Occipital lobe (tissue), 2 donors: ENCODE measurements around the gene RSBN1. TPM values are rescaled to one million over a fixed set of nuclear protein-coding genes. Genes with fewer than 3 reads are reported as not detected.
A peak's percentile ranks its signal among the peaks of the same experiment; 100 is the strongest.
"Not testable (repeated sequence)": the region's sequence is repeated elsewhere in the genome, so short reads cannot be mapped to it uniquely, and the experiment has no call there.

Experiments
- DNase-seq: peaks from one replicate; lab custom pipeline; 2025; lab: John Stamatoyannopoulos, UW
- total RNA-seq: library from RNA; depleted of rRNA; stranded (reverse); fragments of >200 nt; gene quantifications from one replicate; pipeline ENCODE4 v1.2.3, GENCODE V29; 2014

RSBN1 gene
- 65.4 TPM for total RNA-seq

DNA sequence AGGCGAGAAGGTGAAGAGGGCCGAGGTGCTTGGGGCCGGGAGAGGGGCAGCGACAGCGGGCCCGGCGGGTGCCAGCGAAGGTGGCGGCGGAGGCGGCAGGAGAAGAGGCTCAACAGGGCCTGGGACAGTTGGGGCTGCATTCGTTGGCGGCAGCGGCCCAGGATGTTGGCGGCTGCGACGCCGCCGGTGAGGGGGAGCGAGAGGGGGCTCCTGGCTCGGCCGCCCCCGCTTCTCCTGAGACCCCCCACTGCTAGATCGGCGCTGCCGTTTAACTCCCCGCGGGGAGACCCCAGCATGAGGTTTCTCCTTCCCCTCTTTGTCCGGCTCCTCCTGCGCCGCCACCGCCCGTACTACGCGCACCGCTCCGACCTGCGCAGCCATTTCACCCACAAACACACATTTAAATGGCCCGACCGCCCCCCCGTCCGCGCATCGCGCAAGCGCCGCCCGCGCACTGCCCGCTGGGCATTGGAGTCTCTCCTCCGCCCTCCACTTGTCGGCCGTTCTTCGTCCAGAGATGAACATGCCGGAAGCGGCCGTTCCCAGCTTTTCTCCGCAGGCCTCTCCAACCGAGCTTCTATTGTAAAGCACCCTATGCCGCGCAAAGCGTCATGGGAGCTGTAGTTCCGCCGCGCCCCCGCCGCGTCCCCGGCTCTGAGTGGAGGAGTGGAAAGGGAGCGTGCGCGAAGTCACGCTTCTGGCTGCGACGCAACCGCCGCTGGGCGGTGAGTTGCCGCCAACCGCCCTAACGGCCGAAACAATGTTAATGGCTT is at the start of gene RSBN1:
Gene RSBN1, minus strand, starts transcription at position 589 of the 773 bp plus-strand sequence. Its CDS starts 64 bp downstream, at position 525.
- peak; percentile 99 for DNase-seq

DNA sequence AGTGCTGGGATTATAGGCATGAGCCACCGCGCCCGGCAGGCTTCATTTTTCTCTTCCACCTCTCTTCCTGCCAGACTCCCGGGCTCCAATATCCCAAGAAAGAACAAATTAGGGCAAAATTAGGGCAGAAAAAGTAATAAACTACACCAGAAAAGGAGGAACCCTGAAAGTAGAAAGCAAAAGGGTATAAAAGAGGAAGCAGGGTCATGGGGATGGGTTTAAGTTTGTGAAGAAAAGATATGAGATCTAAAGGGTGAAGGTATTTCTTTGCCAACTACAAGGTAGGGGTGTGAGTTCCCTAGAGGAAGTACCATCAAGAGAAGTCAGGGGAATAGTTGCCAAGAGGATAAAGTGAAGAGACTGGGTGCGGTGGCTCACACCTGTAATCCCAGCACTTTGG is 49.4 kb upstream of the RSBN1 start:
- no peak for DNase-seq

DNA sequence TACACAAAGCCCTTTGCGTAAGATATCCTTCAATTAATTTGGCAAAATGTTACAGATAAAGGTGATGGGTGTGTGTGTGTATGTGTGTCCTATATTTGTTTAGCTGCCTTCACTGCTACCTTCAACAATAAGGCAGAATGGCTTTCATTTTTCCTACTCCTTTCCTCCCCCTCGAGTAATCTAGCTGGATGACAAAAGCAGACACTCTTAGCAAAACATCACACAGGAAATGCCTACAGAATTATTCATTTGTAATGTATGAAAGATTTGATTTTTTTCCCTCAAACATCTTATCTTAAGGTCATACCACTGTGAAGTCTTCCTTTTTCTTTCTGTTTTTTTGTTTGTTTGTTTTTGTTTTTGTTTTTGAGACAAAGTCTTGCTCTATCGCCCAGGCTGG is 48.6 kb upstream of the RSBN1 start:
- DNase-seq = no peak

DNA sequence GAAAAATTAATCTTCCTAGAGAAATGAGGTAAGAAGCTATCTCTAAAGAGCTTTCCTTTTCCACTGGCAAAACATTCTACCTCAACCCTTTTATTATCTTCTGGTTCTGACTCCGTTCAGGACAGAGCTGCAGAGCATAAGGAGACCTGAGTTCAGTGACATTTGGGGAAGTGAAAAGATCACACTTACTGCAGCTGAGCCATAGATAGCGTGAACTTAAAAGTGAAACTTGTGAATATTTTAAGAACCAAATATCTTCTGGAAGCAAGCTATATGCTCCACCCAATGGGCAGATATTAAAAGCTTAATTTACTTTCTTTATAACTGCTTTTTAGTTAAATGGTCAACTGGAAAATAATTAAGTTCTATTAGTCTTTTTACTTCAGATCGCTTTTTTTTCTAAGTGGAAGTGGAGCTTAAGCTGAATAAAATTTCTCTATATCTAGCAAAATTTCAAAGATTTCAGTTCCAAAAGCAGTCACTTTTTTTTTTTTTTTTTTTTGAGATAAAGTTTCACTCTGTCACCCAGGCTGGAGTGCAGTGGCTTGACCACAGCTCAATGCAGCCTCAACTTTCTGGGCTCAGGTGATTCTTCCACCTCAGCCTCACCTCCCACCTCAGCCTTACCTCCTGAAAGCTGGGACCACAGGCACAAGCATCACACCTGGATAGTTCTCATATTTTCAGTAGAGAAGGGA is 47.4 kb upstream of the RSBN1 start:
- no peak for DNase-seq

DNA sequence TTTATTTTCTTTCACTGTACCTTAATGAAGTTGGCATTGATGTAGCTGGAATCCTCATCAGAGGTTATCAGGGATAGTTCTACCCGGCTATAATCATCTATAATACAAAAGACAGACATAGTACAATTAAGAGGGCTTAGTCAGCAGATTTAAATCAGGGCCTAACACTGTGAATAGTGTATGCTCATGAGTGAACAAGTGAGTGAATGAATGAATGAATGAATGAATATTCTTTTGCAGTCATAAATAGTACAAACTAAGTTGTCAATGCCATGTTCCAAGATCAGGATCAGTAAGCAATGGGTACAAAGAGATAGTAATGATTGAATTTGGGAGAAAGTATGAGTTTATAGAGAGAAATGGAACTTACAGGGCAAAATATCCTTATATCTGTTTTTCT is 46.7 kb upstream of the RSBN1 start:
- no peak for DNase-seq

DNA sequence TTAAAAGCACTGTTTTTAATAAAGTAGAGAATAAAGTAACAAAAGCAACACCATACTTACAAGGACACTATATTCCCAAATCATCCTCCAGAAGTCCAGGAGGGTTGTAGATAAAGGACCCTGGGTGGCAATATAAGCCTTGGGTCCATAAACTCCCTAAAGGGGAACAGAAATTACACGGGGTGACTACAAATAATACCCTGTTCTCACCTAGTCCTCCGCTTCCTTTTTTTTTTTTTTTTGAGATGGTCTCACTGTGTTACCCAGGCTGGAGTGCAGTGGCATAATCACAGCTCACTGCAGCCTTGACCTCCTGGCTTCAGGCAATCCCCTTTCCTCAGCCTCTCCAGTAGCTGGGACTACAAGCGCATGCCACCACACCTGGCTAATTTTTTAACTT is 46.1 kb upstream of the RSBN1 start:
- DNase-seq = no peak

DNA sequence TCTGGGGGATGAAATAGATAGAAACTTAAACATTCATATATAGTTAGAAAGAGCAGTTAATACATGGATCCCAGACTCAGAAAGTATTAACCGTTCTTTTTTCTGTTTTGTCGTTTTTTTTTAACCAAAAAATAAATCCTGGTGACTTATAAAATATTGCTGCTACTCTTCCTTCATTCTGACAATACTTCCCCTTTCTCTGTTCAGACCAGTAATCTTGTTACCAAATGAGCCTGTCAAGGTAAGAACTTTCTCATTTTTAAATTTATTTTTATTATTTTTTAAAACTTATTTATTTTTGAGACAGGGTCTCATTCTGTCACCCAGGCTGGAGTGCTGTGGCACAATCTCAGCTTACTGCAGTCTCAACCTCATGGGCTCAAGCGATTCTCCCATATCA is 45.5 kb upstream of the RSBN1 start:
- DNase-seq = no peak

DNA sequence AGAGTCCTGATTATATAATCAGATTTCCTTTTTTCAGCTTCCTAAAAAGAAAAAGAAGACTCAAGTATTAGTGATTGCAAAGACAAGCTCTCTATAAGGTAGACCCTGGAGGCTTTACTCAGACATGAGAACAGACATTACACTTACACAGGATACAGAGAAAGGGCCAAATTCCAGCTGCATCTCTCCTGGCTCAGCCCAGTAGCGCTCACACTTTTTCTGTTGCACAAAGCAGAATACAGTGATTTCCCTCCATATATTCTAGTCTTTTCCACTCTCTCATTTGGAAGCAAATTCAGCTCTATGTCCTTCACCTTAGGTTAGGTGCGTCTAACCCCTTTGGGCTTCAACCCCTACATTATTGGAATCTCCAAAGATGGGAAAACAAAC is 44.1 kb upstream of the RSBN1 start:
- no peak for DNase-seq

DNA sequence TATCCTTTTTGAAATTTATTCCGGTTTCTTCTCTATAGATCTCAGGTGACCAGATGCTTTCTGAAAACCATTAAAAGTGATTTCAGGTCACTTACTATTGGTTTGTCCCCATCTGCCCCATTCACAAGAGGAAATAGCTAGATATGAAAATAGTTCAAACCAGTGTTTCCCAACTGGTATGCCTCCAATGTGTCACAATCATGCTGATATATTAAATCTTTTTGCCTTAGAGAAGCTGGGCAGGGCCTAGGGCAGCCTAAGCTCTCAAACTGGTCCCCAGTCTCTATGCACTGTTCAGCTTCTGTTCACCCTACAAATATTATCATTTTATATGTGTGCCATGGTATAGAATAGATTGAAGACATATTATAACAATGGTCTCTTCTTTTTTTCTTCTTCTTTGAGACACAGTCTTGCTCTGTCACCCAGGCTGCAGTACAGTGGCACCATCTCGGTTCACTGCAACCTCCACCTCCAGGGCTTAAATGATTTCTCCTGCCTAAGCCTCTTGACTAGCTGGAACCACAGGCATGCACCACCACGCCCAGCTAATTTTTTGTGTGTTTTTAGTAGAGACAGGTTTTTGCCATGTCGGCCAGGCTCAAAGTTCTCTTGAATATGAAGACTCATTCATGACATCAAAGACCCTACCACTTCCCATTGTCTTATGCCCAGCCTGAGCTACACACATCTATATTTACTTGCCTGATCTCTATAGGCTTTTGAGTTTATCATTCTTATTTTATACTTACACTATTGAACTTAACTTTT is 43.5 kb upstream of the RSBN1 start:
- no peak for DNase-seq

DNA sequence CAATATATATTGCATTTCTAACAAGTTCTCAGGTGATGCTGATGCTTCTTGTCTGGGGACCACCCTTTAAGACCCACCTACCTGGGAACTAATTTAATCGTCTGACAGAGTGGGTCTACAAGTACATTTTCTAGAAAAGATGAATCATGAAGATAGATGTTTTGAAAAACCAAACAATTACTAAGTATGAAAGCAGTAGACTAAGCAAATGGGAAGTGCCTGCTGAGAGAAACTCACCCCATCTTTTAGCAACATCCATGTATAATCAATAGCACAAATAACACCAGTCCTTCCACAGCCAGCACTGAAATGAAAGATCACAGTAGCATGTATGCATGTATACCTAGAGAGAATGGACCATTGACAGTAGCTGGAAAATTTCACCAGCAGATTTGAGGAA is 42.0 kb upstream of the RSBN1 start:
- no peak for DNase-seq

DNA sequence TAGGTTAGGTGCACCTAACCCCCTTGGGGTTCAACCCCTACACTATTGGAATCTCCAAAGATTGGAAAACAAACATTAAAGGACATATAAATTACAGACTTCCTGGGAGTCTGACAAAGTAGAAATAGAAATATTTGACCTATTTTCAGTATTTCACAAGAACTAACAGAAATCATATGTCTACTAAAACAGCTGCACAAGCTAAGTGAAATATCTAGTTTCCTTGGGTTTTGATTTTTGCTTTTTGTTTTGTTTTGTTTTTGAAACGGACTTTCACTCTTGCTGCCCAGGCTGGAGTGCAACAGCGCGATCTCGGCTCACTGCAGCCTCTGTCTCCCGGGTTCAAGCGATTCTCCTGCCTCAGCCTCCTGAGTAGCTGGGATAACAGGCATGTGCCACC is 40.4 kb upstream of the RSBN1 start:
- DNase-seq = not testable (repeated sequence)

DNA sequence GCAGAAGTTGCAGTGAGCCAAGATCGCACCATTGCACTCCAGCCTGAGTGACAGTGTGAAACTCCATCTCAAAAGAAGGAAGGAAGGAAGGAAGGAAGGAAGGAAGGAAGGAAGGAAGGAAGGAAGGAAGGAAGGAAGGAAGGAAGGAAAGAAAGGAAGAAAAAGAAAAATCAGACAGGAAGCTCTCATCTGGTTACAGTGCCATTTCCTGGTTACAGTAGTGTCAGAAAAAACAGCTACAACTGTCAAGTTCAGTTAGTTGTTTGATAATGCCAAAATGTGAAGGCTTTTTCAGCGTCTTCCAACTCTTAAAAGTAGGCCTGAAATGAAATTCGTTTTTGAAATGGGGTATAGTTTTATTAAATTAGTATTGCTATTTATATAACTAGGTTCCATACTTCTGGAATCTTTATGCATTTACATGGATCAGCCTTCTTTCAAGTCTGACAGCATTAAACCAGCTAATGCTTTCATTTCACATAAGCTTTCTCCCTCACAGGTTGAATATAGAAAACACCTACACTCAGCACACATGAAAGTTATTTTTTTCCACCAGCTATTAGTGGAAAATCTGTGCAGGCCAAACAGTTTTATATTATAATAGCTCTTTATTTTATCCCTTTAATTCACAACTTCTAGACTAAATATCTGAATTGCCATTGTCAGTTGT is 38.0 kb upstream of the RSBN1 start:
- DNase-seq = no peak

DNA sequence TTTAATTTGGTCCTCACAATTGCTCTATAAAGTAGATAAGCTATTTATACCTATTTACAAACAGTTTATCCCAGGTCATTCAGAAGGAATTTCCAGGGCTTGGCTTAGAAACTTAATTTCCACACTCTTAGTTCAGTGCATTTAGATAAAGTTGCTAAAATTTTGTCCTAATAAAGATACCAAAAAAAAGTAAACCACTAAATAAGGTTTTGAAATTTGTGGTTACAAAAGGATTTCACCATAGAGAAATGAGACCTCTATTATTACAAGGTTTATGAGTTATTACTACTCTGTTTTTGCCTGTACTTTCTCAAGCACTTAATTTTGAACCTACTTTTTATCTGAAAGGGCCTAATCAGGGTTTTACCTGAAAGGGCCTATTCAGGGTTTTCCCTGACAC is 36.8 kb upstream of the RSBN1 start:
- no peak for DNase-seq

DNA sequence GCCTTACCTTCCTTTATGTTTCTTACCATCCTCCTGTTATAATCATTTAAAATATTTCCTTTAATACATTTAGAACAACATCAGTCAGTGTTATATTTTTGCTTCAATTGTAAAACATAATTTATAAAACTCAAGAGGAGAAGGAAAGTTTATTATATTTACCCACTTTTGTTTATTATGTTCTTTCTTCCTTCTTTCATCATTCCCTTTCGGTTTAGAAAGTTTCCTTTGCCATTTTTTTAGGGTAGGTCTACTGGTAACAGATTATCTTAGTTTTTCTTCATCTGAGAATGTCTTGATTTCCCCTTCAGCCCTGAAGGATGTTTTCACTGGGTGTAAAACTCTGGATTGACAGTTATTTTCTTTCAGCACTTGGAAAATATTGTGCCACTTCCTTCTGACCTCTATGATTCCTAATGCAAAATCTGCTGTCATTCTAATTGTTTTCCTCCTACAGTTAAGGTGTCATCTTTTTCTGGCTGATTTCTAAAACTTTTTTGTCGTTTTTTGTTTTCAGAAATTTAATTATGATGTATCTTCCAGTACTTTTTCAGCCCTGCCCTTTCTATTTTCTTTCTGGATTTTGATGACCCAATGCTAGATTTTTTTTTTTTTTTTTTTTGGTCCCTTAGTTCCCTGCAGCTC is 34.2 kb upstream of the RSBN1 start:
- no peak for DNase-seq

DNA sequence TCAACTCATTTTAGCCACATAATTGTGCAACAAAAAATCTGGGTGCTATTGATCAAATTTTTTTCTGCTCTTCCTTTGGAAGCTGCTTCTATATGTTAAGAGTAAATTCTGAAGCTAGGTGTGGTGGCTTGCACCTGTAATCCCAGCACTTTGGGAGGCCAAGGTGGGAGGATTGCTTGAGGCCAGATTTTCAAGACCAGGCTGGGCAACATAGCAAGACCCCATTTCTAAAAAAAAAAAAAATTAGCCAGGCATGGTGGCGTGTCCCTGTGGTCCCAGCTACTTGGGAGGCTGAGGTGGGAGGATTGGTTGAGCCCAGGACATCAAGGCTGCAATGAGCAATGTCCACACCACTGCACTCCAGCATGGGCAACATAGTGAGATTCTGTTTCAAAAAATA is 24.3 kb upstream of the RSBN1 start:
- no peak for DNase-seq

DNA sequence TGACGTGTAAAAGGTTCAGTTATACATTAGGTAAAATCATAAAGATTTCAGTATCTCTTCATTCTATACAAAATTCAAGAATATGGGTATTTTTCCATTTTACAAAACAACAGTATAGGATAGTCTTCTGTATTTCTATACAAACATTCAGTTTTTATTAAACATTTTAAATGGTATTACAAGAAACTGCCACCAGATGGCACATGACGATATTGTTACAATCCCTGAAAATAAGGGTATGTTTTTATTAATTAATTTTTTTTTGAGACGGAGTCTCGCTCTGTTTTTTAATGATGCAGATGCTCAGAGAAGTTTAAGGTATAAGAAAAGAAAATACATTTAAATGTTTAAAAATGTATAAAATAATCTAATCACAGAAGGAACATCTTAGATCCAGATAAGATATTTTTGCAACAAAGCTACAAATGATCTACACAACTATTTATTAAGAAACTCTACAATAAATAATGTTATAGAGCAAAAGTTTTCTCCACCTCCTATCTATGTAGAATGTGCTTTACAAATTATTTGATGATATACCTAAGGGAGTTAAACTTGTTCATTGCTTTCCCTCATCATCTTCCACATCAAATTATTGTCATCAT is 23.5 kb upstream of the RSBN1 start:
- no peak for DNase-seq

DNA sequence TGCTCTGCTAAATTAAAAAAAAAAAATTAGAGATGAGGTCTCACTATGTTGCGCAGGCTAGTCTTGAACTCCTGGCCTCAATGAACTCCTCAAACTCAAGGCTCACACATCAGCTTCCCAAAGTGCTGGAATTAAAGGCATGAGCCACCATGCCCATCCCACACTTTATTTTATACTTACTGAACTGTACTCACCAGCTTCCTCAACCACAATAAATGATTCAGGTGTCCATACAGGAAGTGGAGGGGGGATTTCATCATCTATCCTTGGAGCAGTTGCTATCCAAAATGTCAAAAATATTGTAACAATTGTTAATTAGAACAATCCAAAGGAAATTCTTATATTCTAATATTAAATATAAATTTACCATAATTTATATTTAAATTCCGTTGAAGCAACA is 22.4 kb upstream of the RSBN1 start:
- no peak for DNase-seq

DNA sequence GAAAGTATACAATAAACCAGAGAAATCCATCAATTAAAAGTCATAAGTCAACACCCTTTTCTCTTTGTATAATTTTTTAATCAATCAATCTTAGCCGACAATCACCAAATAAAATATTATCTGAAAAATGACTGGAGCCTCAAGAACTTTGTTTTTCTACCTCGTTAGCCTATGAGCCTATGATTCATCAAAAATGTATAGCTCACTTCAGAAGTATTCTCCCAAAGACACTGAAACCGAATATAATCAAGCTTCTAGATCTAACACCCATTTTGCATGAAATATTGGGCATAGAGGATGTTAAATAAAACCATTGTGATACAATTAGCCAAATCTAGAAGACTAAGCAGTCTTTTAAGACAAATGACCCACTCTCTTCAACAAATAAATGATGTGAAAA is 17.8 kb upstream of the RSBN1 start:
- no peak for DNase-seq

DNA sequence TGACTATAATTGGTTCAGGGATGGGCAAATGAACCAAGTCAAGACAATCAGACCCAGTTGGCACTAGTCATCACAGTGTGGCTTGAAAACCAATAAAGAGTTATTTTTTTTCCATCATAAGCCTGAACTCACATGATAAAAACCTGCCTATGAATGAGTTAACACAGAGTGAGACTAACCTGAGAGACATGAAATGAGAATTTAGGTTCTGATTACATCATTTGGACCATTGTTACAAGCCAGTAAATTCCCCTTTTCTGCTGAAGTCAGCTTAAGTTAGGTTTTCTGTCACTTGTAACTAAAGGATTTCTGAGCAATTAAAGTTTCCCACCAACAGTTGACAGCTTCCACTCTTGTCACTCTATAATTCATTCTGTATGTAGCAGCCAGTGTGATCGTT is 9.6 kb upstream of the RSBN1 start:
- DNase-seq = no peak

DNA sequence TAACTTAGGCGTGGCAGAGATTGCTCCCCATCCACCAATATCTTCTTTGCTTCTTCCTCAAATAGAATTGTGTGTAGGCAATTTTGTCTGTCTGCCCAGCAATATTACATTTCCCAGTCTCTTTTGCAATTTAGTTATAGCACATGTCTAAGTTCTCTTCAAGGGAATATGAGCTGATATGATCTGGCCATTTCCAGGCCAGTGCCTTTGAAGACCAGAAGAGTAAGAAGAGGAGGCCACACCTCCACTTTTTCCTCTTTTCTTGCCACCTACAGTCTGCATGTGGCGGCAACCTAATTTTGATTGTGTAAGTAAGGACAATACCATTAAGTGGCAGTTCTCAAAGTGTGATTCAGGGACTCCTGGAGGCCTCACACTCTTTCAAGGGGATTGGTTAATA is 6.3 kb upstream of the RSBN1 start:
- no peak for DNase-seq

DNA sequence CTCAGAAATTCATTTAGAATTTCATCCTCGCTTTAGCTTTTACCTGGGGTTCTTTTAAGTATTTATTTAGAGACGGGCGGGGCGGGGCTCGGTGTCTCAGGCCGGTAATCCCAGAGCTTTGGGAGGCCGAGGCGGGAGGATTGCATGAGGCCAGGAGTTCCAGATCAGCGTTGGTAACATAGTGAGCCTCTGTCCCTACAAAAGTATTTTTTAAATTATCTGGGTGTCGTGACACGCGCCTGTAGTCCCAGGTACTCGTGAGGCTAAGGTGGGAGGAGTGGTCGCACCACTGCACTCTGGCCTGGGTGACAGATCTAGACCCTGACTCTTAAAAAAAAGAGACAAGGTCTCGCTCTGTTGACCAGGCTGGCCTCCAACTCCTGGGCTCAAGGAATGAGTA is 942 bp upstream of the RSBN1 start:
- DNase-seq = no peak
